NCI-H2196 treated with DMSO at 0.1 percent for 48 hours (cell line): ENCODE measurements around the gene GPD2.
"Not testable (repeated sequence)": the region's sequence is repeated elsewhere in the genome, so short reads cannot be mapped to it uniquely, and the experiment has no call there.

Experiments
- DNase-seq: peaks from one replicate; lab custom pipeline; 2025; ENCODE audit not compliant: unreplicated experiment; lab: John Stamatoyannopoulos, UW

Gene GPD2

GRCh38 chr2:156585457-156585856 lies 149.3 kb downstream of the GPD2 start:
- DNase-seq = no peak

- no peak for DNase-seq
Observed at GRCh38 chr2:156586621-156587020, 150.4 kb downstream of the GPD2 start.

GRCh38 chr2:156589381-156590079 lies 153.4 kb downstream of the GPD2 start:
- DNase-seq = peak; percentile 35

GRCh38 chr2:156590085-156590739 lies 154.0 kb downstream of the GPD2 start:
- DNase-seq = no peak

- no peak for DNase-seq
Observed at GRCh38 chr2:156592809-156593593, 156.8 kb downstream of the GPD2 start.

GRCh38 chr2:156593594-156593921 lies 157.4 kb downstream of the GPD2 start:
- no peak for DNase-seq

- no peak for DNase-seq
Observed at GRCh38 chr2:156598563-156598962, 162.4 kb downstream of the GPD2 start.

GRCh38 chr2:156600196-156600595 lies 164.0 kb downstream of the GPD2 start:
- DNase-seq = no peak

- no peak for DNase-seq
Observed at GRCh38 chr2:156601855-156602551, 165.8 kb downstream of the GPD2 start.

- DNase-seq = no peak
Observed at GRCh38 chr2:156602552-156602933, 166.4 kb downstream of the GPD2 start.

GRCh38 chr2:156615836-156616322 lies 179.7 kb downstream of the GPD2 start:
- no peak for DNase-seq

- DNase-seq = not testable (repeated sequence)
Observed at GRCh38 chr2:156618071-156618470, 181.9 kb downstream of the GPD2 start.

GRCh38 chr2:156619021-156619539 lies 182.9 kb downstream of the GPD2 start:
- no peak for DNase-seq

GRCh38 chr2:156622491-156622890 lies 186.3 kb downstream of the GPD2 start:
- no peak for DNase-seq

- no peak for DNase-seq
Observed at GRCh38 chr2:156625360-156626170, 189.4 kb downstream of the GPD2 start.

GRCh38 chr2:156626931-156627330 lies 190.8 kb downstream of the GPD2 start:
- no peak for DNase-seq

- DNase-seq = no peak
Observed at GRCh38 chr2:156630579-156631337, 194.6 kb downstream of the GPD2 start.

GRCh38 chr2:156635646-156636045 lies 199.5 kb downstream of the GPD2 start:
- no peak for DNase-seq
